ENCODE measurements around the gene GRB2. TPM values are rescaled to one million over a fixed set of nuclear protein-coding genes. Genes with fewer than 3 reads are reported as not detected.

GRB2 gene
- total RNA-seq, 2 experiments from 2014 or later = 244 to 308 TPM

DNA sequence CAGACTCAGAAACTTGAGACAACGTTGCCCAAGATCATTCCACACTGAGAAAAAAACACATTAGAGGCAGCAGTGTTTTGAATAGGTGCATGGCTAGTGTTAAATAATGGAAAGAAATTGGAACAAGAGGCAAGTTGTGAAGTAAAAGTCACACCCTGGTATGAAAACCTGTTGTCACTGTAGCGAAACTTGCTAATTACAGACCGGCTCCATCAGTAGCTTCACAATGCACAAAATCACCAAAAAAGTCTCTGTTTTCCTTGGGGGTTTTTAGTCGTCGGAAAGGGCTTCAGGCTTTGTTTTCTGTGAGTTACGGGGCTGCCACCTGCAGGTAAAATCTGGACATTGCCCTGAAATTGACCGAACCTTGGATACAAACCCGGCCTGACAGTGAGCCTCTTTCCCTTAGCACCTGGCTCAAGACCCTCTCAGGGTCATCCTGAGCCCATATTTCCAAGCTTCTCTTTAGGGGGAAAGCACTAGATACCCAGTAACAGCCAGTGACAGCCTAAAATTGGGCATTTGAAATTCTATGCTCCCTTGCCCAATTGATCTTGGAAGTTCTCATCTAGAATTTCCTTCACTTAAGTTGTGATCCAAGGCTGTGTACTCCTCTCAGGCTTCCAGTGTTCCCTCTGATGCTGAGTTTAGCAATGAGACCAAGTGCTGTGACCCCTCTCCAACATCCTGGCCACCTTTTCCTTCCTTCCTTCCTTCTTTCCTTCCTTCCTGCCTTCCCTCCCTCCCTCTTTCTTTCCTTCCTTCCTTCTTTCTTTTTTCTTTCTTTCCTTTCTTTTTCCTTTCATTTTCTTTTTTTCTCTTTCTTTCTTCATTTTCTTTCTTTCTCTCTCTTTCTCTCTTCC is 7.2 kb upstream of the GRB2 start:
- TF ChIP-seq, protein P1, sequence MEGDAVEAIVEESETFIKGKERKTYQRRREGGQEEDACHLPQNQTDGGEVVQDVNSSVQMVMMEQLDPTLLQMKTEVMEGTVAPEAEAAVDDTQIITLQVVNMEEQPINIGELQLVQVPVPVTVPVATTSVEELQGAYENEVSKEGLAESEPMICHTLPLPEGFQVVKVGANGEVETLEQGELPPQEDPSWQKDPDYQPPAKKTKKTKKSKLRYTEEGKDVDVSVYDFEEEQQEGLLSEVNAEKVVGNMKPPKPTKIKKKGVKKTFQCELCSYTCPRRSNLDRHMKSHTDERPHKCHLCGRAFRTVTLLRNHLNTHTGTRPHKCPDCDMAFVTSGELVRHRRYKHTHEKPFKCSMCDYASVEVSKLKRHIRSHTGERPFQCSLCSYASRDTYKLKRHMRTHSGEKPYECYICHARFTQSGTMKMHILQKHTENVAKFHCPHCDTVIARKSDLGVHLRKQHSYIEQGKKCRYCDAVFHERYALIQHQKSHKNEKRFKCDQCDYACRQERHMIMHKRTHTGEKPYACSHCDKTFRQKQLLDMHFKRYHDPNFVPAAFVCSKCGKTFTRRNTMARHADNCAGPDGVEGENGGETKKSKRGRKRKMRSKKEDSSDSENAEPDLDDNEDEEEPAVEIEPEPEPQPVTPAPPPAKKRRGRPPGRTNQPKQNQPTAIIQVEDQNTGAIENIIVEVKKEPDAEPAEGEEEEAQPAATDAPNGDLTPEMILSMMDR (conservative IDR thresholded peaks at IDR 0.05; ENCODE audit: low read length) = peak; percentile 97
- no peak for TF ChIP-seq EZH2phosphoT487 (IDR thresholded peaks at IDR 0.05; ENCODE audit: borderline replicate concordance, low read depth, low read length)
- intact Hi-C loops (cut with micrococcal nuclease; ENCODE audit: unreplicated experiment) = loop anchor here (1.0 to 10.0 kb wide), 8 partner anchors 89 to 368 kb away; partner anchors contain the start of genes ATP5PD, GGA3, KCTD2 and MIF4GD
- Histone ChIP-seq H3K79me2 (ENCODE audit: insufficient read depth, low read depth, low read length) (no peaks in the 10 kb centered on the region), H4K20me1 (ENCODE audit: insufficient read depth, low read length) (no peaks in the 10 kb centered on the region), H3K9me2 (ENCODE audit: insufficient read depth, low read length) (no peaks in the 10 kb centered on the region), H3K27ac (ENCODE audit: low read depth, low read length, poor library complexity, severe bottlenecking) (peak overlapping the region; percentile 60), H3K4me3 (ENCODE audit: low read depth, low read length, poor library complexity, severe bottlenecking) (peak overlapping the region; percentile 50), H3K4me2 (ENCODE audit: low read length) (peak overlapping the region; percentile 73), H3K9me3 (ENCODE audit: low read length) (no peaks in the 10 kb centered on the region), H2AFZ (ENCODE audit: low read length) (peak overlapping the region; percentile 86), H3K4me1 (ENCODE audit: insufficient read depth, low read length, poor library complexity, severe bottlenecking) (peaks cover 54% of the 10 kb centered on the region), H3K36me3 (ENCODE audit: insufficient read depth, low read length) (no peaks in the 10 kb centered on the region)
- CTCF ChIA-PET (ENCODE audit: unreplicated experiment) = interaction anchor here (1.0 to 1.1 kb wide), 4 partner anchors 99 to 172 kb away, joined by 3 to 4 read pairs (median 3); partner anchors contain the start of gene SLC25A19
- no TSS peak for BruUV-seq (replicated peaks)
- peak; percentile 95 for DNase-seq (ENCODE audit: low spot score)
- POLR2A ChIA-PET = interaction anchor here (0.6 to 1.9 kb wide), 10 partner anchors 11 to 201 kb away, joined by 3 to 9 read pairs (median 4); partner anchors contain the start of gene MIF4GD

DNA sequence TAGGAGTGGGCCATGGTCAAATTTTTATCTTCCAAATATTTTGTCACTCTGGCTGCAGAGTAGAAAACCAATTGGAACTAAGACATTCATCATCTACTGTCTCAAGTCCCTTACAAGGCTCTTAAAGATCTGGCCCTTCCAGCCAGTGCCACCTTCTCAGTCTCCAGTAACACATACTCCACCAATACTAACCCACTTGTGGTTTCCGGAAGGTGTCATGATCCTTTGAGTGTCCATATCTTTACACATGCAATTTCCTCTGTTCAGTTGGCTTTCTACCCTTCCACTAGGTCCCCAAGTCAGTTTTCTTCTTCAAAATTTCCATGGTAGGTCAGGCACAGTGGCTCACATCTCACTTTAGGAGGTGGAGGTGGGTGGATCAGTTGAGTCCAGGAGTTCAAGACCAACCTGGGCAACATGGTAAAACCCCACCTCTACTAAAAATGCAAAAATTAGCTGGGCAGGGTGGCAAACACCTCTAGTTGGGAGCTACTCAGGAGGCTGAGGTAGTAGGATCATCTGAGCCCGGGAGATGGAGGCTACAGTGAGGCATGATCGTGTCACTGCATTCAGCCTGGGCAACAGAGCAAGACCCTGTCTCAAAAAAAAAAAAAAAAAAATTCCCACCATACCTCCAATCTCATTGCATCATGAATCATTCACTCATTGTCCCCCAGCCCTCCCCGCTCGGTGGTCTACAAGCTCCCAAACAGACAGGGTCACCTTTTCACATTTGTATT is 6.0 kb upstream of the GRB2 start:
- H3K4me2 ChIP-seq (ENCODE audit: low read length) = peak overlapping the region; percentile 73
- H3K9me2 ChIP-seq (ENCODE audit: insufficient read depth, low read length) = no peaks in the 10 kb centered on the region
- ChIA-PET POLR2A (interaction anchor here (0.9 to 2.2 kb wide), 8 partner anchors 10 to 171 kb away, joined by 3 to 11 read pairs (median 4); partner anchors contain the start of genes GGA3 and MRPS7), CTCF (ENCODE audit: unreplicated experiment) (interaction anchor here (0.6 to 1.1 kb wide), 2 partner anchors 90 to 98 kb away, joined by 3 read pairs; no protein-coding TSS in a partner anchor)
- H2AFZ ChIP-seq (ENCODE audit: low read length) = peak overlapping the region; percentile 86; the same call in 1 of the 2 replicates
- no peaks in the 10 kb centered on the region for H4K20me1 ChIP-seq (ENCODE audit: insufficient read depth, low read length)
- no peak for DNase-seq (ENCODE audit: low spot score)
- H3K27ac ChIP-seq (ENCODE audit: low read depth, low read length, poor library complexity, severe bottlenecking) = peak overlapping the region; percentile 60
- H3K79me2 ChIP-seq (ENCODE audit: insufficient read depth, low read depth, low read length) = no peaks in the 10 kb centered on the region
- no peaks in the 10 kb centered on the region for H3K36me3 ChIP-seq (ENCODE audit: insufficient read depth, low read length)
- peaks cover 66% of the 10 kb centered on the region for H3K4me1 ChIP-seq (ENCODE audit: insufficient read depth, low read length, poor library complexity, severe bottlenecking)
- no TSS peak for BruUV-seq (replicated peaks)
- intact Hi-C loops (cut with micrococcal nuclease; ENCODE audit: unreplicated experiment) = loop anchor here (1.0 to 10.0 kb wide), 8 partner anchors 88 to 367 kb away; partner anchors contain the start of genes ATP5PD, GGA3, KCTD2 and MIF4GD
- no peak overlapping the region for H3K4me3 ChIP-seq (ENCODE audit: low read depth, low read length, poor library complexity, severe bottlenecking)
- no peak for TF ChIP-seq EZH2phosphoT487 (IDR thresholded peaks at IDR 0.05; ENCODE audit: borderline replicate concordance, low read depth, low read length)
- H3K9me3 ChIP-seq (ENCODE audit: low read length) = no peaks in the 10 kb centered on the region

DNA sequence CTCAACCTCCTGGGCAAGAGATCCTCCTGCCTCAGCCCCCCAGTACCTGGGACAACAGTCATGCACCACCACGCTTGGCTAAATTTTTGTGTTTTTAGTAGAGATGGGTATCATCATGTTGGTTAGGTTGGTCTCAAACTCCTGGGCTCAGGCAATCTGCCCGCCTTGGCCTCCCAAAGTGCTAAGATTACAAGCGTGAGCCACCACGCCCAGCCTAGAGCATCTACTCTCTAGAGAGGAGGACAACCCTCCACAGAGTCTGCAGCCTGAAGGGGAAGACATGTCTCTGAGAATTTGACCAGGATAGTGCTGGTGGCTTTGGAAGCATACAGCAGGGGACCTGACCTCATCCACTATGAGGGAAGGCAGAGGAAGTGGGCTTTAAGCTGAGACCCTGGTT is 4.7 kb upstream of the GRB2 start:
- ChIA-PET POLR2A (interaction anchor here (0.7 to 6.0 kb wide), 10 partner anchors 13 to 149 kb away, joined by 3 to 91 read pairs (median 8); partner anchors contain the start of genes GGA3, MRPS7 and SLC25A19), CTCF (ENCODE audit: unreplicated experiment) (no interaction called here)
- no peaks in the 10 kb centered on the region; the same call in 1 of the 2 replicates for H4K20me1 ChIP-seq (ENCODE audit: insufficient read depth, low read length)
- peaks cover 4% of the 10 kb centered on the region for H3K79me2 ChIP-seq (ENCODE audit: insufficient read depth, low read depth, low read length)
- H3K9me2 ChIP-seq (ENCODE audit: insufficient read depth, low read length) = no peaks in the 10 kb centered on the region
- peaks cover 69% of the 10 kb centered on the region for H3K4me1 ChIP-seq (ENCODE audit: insufficient read depth, low read length, poor library complexity, severe bottlenecking)
- intact Hi-C loops (cut with micrococcal nuclease; ENCODE audit: unreplicated experiment) = loop anchor here (10.0 kb wide), 1 partner anchor 365 kb away; the partner anchor contains the start of genes ATP5PD and KCTD2
- peak overlapping the region; percentile 29; the same call in 1 of the 2 replicates for H2AFZ ChIP-seq (ENCODE audit: low read length)
- no peak for TF ChIP-seq EZH2phosphoT487 (IDR thresholded peaks at IDR 0.05; ENCODE audit: borderline replicate concordance, low read depth, low read length)
- TF ChIP-seq, protein P1 (conservative IDR thresholded peaks at IDR 0.05; ENCODE audit: low read length) = no peak
- no TSS peak for BruUV-seq (replicated peaks)
- no peaks in the 10 kb centered on the region for H3K9me3 ChIP-seq (ENCODE audit: low read length)
- H3K27ac ChIP-seq (ENCODE audit: low read depth, low read length, poor library complexity, severe bottlenecking) = no peak overlapping the region
- H3K4me3 ChIP-seq (ENCODE audit: low read depth, low read length, poor library complexity, severe bottlenecking) = no peak overlapping the region
- peaks cover 2% of the 10 kb centered on the region; the same call in 1 of the 2 replicates for H3K36me3 ChIP-seq (ENCODE audit: insufficient read depth, low read length)
- no peak for DNase-seq (ENCODE audit: low spot score)
- H3K4me2 ChIP-seq (ENCODE audit: low read length) = no peak overlapping the region

All from OCI-LY7 (cell line).